GM12891 (cell line): ENCODE results near the gene ZNF484.
"Not testable (repeated sequence)": the region's sequence is repeated elsewhere in the genome, so short reads cannot be mapped to it uniquely, and the experiment has no call there.

Experiments
- PAX5 ChIP-seq: IDR thresholded peaks from 2 replicates; pipeline ENCODE4 v1.6.1; 2011; ENCODE audit warnings: low read length, moderate library complexity, mild to moderate bottlenecking; ENCODE audit not compliant: insufficient read depth, severe bottlenecking
- POLR2A ChIP-seq: IDR thresholded peaks from 2 replicates; pipeline ENCODE4 v1.6.1; 2011; ENCODE audit warnings: low read depth, low read length, control low read depth
- POLR2AphosphoS5 ChIP-seq: IDR thresholded peaks from 2 replicates; pipeline ENCODE4 v1.6.1; 2011; ENCODE audit warnings: low read depth, low read length, control low read depth
- POU2F2 ChIP-seq: IDR thresholded peaks from 2 replicates; pipeline ENCODE4 v1.6.1; 2011; ENCODE audit warnings: low read depth, mild to moderate bottlenecking, control low read depth, low read length, moderate library complexity
- SPI1 ChIP-seq: IDR thresholded peaks from 2 replicates; pipeline ENCODE4 v1.6.1; 2011; ENCODE audit warnings: low read depth, low read length, control low read depth
- TAF1 ChIP-seq: IDR thresholded peaks from 2 replicates; pipeline ENCODE4 v1.6.1; 2011; ENCODE audit warnings: low read depth, low read length, control low read depth

DNA sequence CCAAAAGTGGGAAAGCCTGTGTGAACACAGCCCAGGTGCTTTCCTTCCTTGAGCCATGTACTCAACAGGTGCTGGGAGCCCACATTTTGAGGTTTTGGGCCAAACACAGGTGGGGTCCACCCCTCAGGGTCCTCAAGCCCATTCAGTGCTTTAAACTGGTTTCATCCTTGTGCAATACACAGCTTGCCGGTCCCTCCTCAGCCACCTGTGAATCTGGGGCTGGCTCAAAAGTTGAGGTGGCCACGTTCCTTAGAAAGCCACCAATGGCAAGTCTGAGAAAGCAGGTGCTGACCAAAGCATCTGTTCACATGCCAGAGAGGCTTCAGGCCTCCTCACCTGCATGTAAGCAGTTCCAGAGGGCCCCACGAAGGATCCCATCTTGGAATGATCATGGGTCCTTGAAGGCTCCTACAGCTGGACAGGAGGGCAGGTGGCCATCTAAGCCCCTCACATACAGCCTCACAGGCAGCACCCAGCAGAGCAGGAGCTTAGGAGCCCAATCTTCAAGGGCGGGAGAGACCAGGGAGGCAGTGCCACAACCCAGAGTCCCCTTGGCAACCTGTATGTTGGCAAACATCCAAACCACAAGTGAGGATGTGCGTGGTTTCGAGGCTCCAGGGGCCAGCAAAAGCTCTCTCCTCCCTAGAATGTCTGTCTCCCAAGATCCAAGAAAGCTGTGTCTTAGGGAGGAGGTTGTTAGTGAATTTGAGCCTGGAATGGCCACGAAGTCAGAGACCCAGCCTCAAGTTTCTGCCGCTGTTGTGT, 9.2 kb upstream of the ZNF484 start:
- not testable (repeated sequence) for TF ChIP-seq POLR2A, TAF1, POLR2AphosphoS5, PAX5, SPI1, POU2F2
